HepG2 (cell line): ENCODE measurements around the gene AKAP12. TPM values are rescaled to one million over a fixed set of nuclear protein-coding genes. Genes with fewer than 3 reads are reported as not detected.
A peak's percentile ranks its signal among the peaks of the same experiment; 100 is the strongest.

Source experiments
- ARNT ChIP-seq: fragments of 450-650 bp; IDR thresholded peaks from 2 replicates; pipeline ENCODE4 v1.6.1; 2017
- HDAC1 ChIP-seq: sonication (generic); formaldehyde crosslinking; IDR thresholded peaks from 2 replicates; pipeline ENCODE4 v1.5.1; 2020; ENCODE audit warnings: mild to moderate bottlenecking, missing genetic modification reagents
- HMGA1 ChIP-seq: sonication (generic); formaldehyde crosslinking; conservative IDR thresholded peaks from 2 replicates; pipeline ENCODE4 v1.4.0; 2020; ENCODE audit warnings: missing genetic modification reagents
- HNF4A ChIP-seq: sonication (generic); formaldehyde crosslinking; IDR thresholded peaks from 2 replicates; pipeline ENCODE4 v1.4.0; 2020; ENCODE audit warnings: missing genetic modification reagents
- KDM1A ChIP-seq: IDR thresholded peaks from 2 replicates; pipeline ENCODE4 v1.6.1; 2016; ENCODE audit warnings: missing compliant biosample characterization
- LCORL ChIP-seq, 2 experiments: fragments of 450-650 bp in 1 of 2; sonication (generic) in 1 of 2; formaldehyde crosslinking in 1 of 2; IDR thresholded peaks; 2 replicates each; pipeline versions ENCODE4 v1.5.0 to v1.6.1; 2017 to 2020; ENCODE audit warnings: antibody characterized with exemption in 1 of 2, missing genetic modification reagents in 1 of 2
- MIER3 ChIP-seq: IDR thresholded peaks from 2 replicates; pipeline ENCODE4 v1.6.1; 2016; ENCODE audit warnings: missing compliant biosample characterization, borderline replicate concordance
- MTF1 ChIP-seq: sonication (generic); formaldehyde crosslinking; IDR thresholded peaks from 2 replicates; pipeline ENCODE4 v1.5.0; 2020; ENCODE audit warnings: missing genetic modification reagents
- MYPOP ChIP-seq: sonication (generic); formaldehyde crosslinking; IDR thresholded peaks from 2 replicates; pipeline ENCODE4 v1.8.1; 2023; ENCODE audit warnings: mild to moderate bottlenecking, moderate library complexity, missing genetic modification reagents
- NFE2 ChIP-seq: sonication (generic); formaldehyde crosslinking; IDR thresholded peaks from 2 replicates; pipeline ENCODE4 v1.4.0; 2020; ENCODE audit warnings: missing genetic modification reagents
- NR2F2 ChIP-seq: IDR thresholded peaks from 2 replicates; pipeline ENCODE4 v1.6.1; 2012; ENCODE audit warnings: low read depth, inconsistent platforms, borderline replicate concordance
- PRMT3 ChIP-seq: sonication (generic); formaldehyde crosslinking; IDR thresholded peaks from 2 replicates; pipeline ENCODE4 v1.8.1; 2022; ENCODE audit warnings: low read depth, mild to moderate bottlenecking, moderate library complexity, missing genetic modification reagents, borderline replicate concordance
- SP2 ChIP-seq: sonication (generic); formaldehyde crosslinking; IDR thresholded peaks from 2 replicates; pipeline ENCODE4 v1.5.1; 2020; ENCODE audit warnings: mild to moderate bottlenecking, missing genetic modification reagents
- ZBTB33 ChIP-seq: sonication (generic); formaldehyde crosslinking; IDR thresholded peaks from 2 replicates; pipeline ENCODE4 v1.4.0; 2020; ENCODE audit warnings: missing genetic modification reagents
- ZFP36L2 ChIP-seq: sonication (generic); formaldehyde crosslinking; IDR thresholded peaks from 2 replicates; pipeline ENCODE4 v1.4.0; 2020; ENCODE audit warnings: missing genetic modification reagents
- ZNF12 ChIP-seq: sonication (generic); formaldehyde crosslinking; IDR thresholded peaks from 2 replicates; pipeline ENCODE4 v1.5.0; 2020; ENCODE audit warnings: missing genetic modification reagents
- ZNF17 ChIP-seq: sonication (generic); formaldehyde crosslinking; IDR thresholded peaks from 2 replicates; pipeline ENCODE4 v1.5.0; 2020; ENCODE audit warnings: mild to moderate bottlenecking, missing genetic modification reagents
- ZNF501 ChIP-seq: sonication (generic); formaldehyde crosslinking; IDR thresholded peaks from 2 replicates; pipeline ENCODE4 v1.5.1; 2020; ENCODE audit warnings: mild to moderate bottlenecking, moderate library complexity, missing genetic modification reagents
- ZNF567 ChIP-seq: sonication (generic); formaldehyde crosslinking; IDR thresholded peaks from 2 replicates; pipeline ENCODE4 v1.8.1; 2023; ENCODE audit warnings: mild to moderate bottlenecking, missing genetic modification reagents, borderline replicate concordance
- ZNF576 ChIP-seq: sonication (generic); formaldehyde crosslinking; IDR thresholded peaks from 2 replicates; pipeline ENCODE4 v1.4.0; 2020; ENCODE audit warnings: mild to moderate bottlenecking, missing genetic modification reagents
- ZNF577 ChIP-seq: sonication (generic); formaldehyde crosslinking; IDR thresholded peaks from 2 replicates; pipeline ENCODE4 v1.4.0; 2020; ENCODE audit warnings: mild to moderate bottlenecking, low read depth, missing genetic modification reagents, borderline replicate concordance
- ZNF776 ChIP-seq: sonication (generic); formaldehyde crosslinking; IDR thresholded peaks from 2 replicates; pipeline ENCODE4 v1.4.0; 2020; ENCODE audit warnings: mild to moderate bottlenecking, missing genetic modification reagents
- ZNF879 ChIP-seq: sonication (generic); formaldehyde crosslinking; IDR thresholded peaks from 2 replicates; pipeline ENCODE4 v1.8.1; 2023; ENCODE audit warnings: missing genetic modification reagents
- ZNF883 ChIP-seq: sonication (generic); formaldehyde crosslinking; IDR thresholded peaks from 2 replicates; pipeline ENCODE4 v1.5.1; 2020; ENCODE audit warnings: mild to moderate bottlenecking, missing genetic modification reagents; ENCODE audit errors: not compliant biosample characterization
- polyA plus RNA-seq, 8 experiments: library from polyadenylated mRNA; depleted of rRNA in 3 of 8; stranded (reverse) in 7 of 8; unstranded in 1 of 8; fragments of >200 nt; fragmentation: Illumina TruSeq in 4 of 8; extraction: Trizol in 4 of 8; gene quantifications; 2 replicates each; pipeline versions ENCODE4 v1.2.1 to v1.2.3, GENCODE V29; 2011 to 2016; ENCODE audit warnings: low read depth in 4 of 8, missing spikeins in 1 of 8, mixed read lengths in 1 of 8; ENCODE audit not compliant: insufficient read depth in 1 of 8
- total RNA-seq, 5 experiments: library from RNA; depleted of rRNA; stranded (reverse); fragments of >200 nt; fragmentation: Illumina TruSeq; extraction: Trizol; gene quantifications; 2 replicates each; pipeline ENCODE4 v1.2.3, GENCODE V29; 2016; ENCODE audit warnings: low read depth in 1 of 5
- TF ChIP-seq, protein P1 (sequence below): sonication (generic); formaldehyde crosslinking; IDR thresholded peaks from 2 replicates; pipeline ENCODE4 v1.8.1; 2022; ENCODE audit warnings: mild to moderate bottlenecking, missing genetic modification reagents
- TF ChIP-seq, protein P2 (sequence below): sonication (generic); formaldehyde crosslinking; IDR thresholded peaks from 2 replicates; pipeline ENCODE4 v1.4.0; 2020; ENCODE audit warnings: missing genetic modification reagents, low read depth, mild to moderate bottlenecking, borderline replicate concordance

Gene AKAP12
- total and polyA plus RNA-seq, 2 of the 13 experiments (the other 11 are each of a cell fraction or from before 2014, with no cell fraction given) = 10.6 to 19.0 TPM

DNA sequence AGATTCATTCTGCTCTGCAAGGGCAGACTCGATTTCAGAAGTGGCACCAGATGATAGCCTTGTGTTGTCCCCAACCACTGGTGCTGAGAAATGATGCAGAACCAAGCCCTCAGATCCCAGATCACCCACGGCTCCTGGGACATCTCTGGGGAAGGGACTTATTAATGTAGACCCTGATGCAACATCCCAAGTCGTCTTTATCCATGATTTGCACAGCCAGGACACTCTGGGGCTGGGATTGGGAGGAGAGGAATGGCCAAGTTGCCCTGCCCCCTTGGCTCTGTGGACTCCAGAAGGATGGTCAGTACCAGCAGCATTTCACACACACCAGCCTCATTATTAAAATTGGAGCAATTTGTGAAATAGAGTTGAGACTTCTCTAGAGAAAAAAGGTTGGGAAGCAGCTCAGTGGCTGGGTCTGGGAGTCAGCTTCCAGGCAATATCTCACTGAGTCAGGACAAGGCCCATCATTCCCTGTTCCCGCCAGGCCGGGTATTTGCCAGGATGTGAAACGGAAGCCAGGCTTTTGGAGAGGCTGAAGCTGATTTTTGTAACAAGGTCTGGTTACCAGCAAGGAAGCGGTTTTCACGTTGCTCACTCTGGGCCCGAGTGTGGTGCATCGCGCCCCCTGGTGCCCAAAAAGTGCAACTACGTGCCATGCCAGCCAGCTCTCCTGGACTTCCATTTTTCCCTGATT is 84.2 kb downstream of the AKAP12 start (continued):
- TF ChIP-seq HDAC1 (CRISPR knock-in tag) (0 out of 2 replicates have a peak, but pooled peaks have one; percentile 15), ZNF501 (CRISPR knock-in tag) (peak; percentile 81), ZNF883 (peak; percentile 72), MYPOP (CRISPR knock-in tag) (0 out of 2 replicates have a peak, but pooled peaks have one; percentile 14), ZNF17 (no peak), KDM1A (CRISPR knock-in tag) (no peak), MTF1 (CRISPR knock-in tag) (no peak), ZBTB33 (peak; percentile 53), ZNF12 (no peak; the same call in 1 of the 2 replicates), ZNF576 (CRISPR knock-in tag) (no peak), ZFP36L2 (CRISPR knock-in tag) (no peak), ARNT (no peak), ZNF879 (CRISPR knock-in tag) (no peak), SP2 (CRISPR knock-in tag) (no peak), HNF4A (no peak), ZNF776 (CRISPR knock-in tag) (no peak), NR2F2 (no peak), LCORL (IDR thresholded peaks at IDR 0.05) (no peak), LCORL (CRISPR knock-in tag; IDR thresholded peaks at IDR 0.05) (peak; percentile 90), HMGA1 (CRISPR knock-in tag) (no peak), ZNF577 (no peak), PRMT3 (CRISPR knock-in tag) (no peak), MIER3 (CRISPR knock-in tag) (0 out of 2 replicates have a peak, but pooled peaks have one; percentile 30), ZNF567 (no peak), NFE2 (CRISPR knock-in tag) (no peak)
- TF ChIP-seq, protein P1, sequence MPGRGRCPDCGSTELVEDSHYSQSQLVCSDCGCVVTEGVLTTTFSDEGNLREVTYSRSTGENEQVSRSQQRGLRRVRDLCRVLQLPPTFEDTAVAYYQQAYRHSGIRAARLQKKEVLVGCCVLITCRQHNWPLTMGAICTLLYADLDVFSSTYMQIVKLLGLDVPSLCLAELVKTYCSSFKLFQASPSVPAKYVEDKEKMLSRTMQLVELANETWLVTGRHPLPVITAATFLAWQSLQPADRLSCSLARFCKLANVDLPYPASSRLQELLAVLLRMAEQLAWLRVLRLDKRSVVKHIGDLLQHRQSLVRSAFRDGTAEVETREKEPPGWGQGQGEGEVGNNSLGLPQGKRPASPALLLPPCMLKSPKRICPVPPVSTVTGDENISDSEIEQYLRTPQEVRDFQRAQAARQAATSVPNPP (CRISPR knock-in tag) = no peak
- TF ChIP-seq, protein P2, sequence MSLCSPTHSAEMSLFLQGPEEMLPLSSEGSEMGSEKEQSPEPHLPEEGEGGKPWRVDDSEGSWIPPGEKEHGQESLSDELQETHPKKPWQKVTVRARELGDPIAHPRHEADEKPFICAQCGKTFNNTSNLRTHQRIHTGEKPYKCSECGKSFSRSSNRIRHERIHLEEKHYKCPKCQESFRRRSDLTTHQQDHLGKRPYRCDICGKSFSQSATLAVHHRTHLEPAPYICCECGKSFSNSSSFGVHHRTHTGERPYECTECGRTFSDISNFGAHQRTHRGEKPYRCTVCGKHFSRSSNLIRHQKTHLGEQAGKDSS (CRISPR knock-in tag) = peak; percentile 94
